Activated T-helper 17 cell treated with anti-CD3 and anti-CD28 coated beads, Interleukin-2, amount 50 U/mL, for 72 hours (primary cell): Measurements from ENCODE around the gene NHS. TPM values are rescaled to one million over a fixed set of nuclear protein-coding genes. Genes with fewer than 3 reads are reported as not detected.

Source experiments
- ATAC-seq: fragments of 150-1000 bp; cut with Tn5 transposase; replicated peaks from 2 replicates; pipeline ENCODE4 v1.10.0; 2021; ENCODE audit warnings: mild to moderate bottlenecking, moderate library complexity
- H3K27ac Mint-ChIP-seq: one replicate; pipeline ENCODE4 v1.8.0; 2022; ENCODE audit warnings: mixed read lengths
- H3K27me3 Mint-ChIP-seq: one replicate; pipeline ENCODE4 v1.8.0; 2022; ENCODE audit warnings: mixed read lengths
- H3K36me3 Mint-ChIP-seq: one replicate; pipeline ENCODE4 v1.8.0; 2022; ENCODE audit warnings: low read depth, mild to moderate bottlenecking, mixed read lengths
- H3K4me1 Mint-ChIP-seq: one replicate; pipeline ENCODE4 v1.8.0; 2022; ENCODE audit warnings: mixed read lengths
- H3K4me3 Mint-ChIP-seq: one replicate; pipeline ENCODE4 v1.8.0; 2022; ENCODE audit warnings: mild to moderate bottlenecking, mixed read lengths
- H3K9me3 Mint-ChIP-seq: one replicate; pipeline ENCODE4 v1.8.0; 2022; ENCODE audit warnings: mixed read lengths
- total RNA-seq, 2 donors: library from RNA; stranded (reverse); gene quantifications; one replicate each; pipeline ENCODE4 v1.2.3, GENCODE V29; 2022

NHS gene
- total RNA-seq, 2 donors from 2014 or later: 0.04 to 0.79 TPM

DNA sequence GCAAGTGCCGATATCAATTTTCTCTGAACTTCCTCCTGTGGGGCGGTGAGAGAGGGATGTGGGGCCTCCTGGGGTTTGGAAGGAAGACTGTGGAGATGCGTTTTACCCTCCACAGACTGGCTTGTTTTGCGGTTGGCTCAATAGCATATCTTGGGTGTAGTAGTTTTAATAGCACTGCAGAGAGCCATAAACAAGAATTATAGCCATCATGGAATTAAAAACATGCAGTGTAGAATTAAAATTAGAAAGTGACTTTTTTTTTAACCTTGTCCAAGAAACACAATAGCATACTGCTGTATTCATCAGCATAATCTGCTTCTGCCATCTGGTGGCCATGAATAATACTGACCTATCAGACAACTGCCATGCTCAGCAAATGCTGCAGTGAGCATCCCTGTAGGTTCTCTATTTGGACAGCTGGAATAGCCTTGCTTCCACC, 315.0 kb downstream of the NHS start:
- H3K4me1 Mint-ChIP-seq: no peaks in the 10 kb centered on the region
- H3K9me3 Mint-ChIP-seq: no peaks in the 10 kb centered on the region
- H3K27me3 Mint-ChIP-seq: peaks cover 5% of the 10 kb centered on the region
- H3K4me3 Mint-ChIP-seq: no peak overlapping the region
- no peak overlapping the region for H3K27ac Mint-ChIP-seq
- ATAC-seq: peak; percentile 35
- no peaks in the 10 kb centered on the region for H3K36me3 Mint-ChIP-seq

DNA sequence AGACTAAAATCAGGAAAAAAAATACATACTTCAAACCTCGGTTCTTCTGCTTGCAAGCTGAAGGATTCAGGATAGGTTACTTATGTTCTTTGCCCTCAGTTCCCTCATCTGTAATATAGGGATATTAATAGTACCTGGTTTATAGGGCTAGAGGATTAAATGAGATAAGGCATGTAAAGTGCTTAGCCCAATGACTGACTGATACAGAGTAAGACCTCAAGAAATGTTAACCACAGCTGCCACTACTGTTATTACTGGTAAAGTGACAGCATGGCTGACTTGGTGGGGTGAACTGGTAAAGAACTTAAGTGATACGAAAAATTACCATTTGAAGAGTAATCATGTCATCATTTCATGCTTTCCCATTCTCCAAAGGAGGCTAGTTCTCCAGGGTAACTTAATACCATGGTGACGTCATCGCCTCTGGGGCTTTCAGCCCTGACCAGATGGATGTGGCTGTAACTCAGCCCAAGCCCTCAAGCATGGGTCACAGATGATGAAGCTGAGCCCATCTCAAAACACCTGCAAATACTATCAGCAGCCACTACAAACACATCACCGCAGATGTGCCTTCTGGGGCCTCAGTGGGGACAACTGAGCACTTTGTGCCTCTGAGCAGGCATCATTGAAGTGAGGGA, 317.8 kb downstream of the NHS start:
- no peaks in the 10 kb centered on the region for H3K4me1 Mint-ChIP-seq
- peaks cover 5% of the 10 kb centered on the region for H3K27me3 Mint-ChIP-seq
- H3K9me3 Mint-ChIP-seq: no peaks in the 10 kb centered on the region
- ATAC-seq: peak; percentile 65
- no peak overlapping the region for H3K27ac Mint-ChIP-seq
- H3K4me3 Mint-ChIP-seq: no peak overlapping the region
- H3K36me3 Mint-ChIP-seq: no peaks in the 10 kb centered on the region

DNA sequence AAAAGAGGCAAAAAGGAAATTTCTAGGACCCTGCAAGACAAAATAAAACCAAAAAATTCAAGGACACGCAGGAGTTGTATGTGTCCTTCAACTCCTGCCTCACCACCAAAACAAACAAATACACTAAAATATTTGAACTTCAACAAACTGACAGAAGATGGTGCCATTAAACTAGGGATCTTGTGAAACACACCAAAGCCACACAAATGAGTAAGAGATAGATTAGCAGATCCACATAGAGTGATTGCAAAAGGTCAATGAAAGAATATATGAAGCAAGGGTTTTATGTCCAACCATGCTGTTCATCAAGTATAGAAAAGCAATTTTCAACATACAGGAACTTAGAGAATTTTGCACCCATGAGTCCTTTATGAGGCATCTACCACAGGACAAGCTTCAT, 322.2 kb downstream of the NHS start:
- Mint-ChIP-seq H3K27me3 (no peaks in the 10 kb centered on the region), H3K4me3 (no peak overlapping the region), H3K27ac (no peak overlapping the region), H3K36me3 (no peaks in the 10 kb centered on the region), H3K9me3 (no peaks in the 10 kb centered on the region), H3K4me1 (no peaks in the 10 kb centered on the region)
- no peak for ATAC-seq

DNA sequence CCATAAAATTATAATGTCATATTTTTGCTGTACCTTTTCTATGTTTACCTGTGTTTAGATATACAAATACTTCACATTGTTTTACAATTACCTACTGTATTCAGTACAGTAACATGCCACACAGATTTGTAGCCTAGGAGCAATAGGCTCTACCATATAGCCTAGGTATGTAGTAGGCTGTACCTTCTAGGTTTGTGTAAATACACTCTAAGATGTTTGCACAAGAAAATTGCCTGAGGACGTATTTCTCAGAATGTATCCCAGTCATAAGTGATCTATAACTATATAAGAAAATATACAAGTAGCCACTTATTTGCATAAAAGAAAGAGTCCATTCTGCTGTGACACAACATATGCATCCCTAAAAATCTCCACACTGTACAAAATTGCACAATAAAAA, 326.0 kb downstream of the NHS start:
- no peaks in the 10 kb centered on the region for H3K27me3 Mint-ChIP-seq
- H3K4me1 Mint-ChIP-seq: no peaks in the 10 kb centered on the region
- H3K36me3 Mint-ChIP-seq: no peaks in the 10 kb centered on the region
- no peaks in the 10 kb centered on the region for H3K9me3 Mint-ChIP-seq
- no peak for ATAC-seq
- H3K4me3 Mint-ChIP-seq: no peak overlapping the region
- H3K27ac Mint-ChIP-seq: no peak overlapping the region

DNA sequence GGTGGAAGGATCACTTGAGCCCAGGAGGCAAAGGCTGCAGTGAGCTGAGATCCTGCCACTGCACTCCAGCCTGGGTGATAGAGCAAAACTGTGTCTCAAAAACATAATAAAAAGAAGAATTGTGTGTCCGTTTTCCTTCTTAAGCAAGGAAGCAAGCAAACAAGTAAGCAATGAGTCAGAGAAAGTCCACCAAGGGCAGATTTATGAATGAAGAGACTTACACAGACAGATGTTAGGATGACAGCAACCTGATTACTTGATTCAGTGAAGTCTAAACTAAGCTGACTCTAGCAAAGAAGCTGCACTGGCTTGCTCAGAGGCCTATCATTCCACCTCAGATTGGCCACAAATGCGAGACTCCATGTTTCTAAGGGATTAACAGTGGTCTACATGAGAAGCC, 328.2 kb downstream of the NHS start:
- no peak overlapping the region for H3K4me3 Mint-ChIP-seq
- H3K4me1 Mint-ChIP-seq: no peaks in the 10 kb centered on the region
- H3K27me3 Mint-ChIP-seq: no peaks in the 10 kb centered on the region
- ATAC-seq: no peak
- no peaks in the 10 kb centered on the region for H3K9me3 Mint-ChIP-seq
- H3K27ac Mint-ChIP-seq: no peak overlapping the region
- H3K36me3 Mint-ChIP-seq: no peaks in the 10 kb centered on the region

DNA sequence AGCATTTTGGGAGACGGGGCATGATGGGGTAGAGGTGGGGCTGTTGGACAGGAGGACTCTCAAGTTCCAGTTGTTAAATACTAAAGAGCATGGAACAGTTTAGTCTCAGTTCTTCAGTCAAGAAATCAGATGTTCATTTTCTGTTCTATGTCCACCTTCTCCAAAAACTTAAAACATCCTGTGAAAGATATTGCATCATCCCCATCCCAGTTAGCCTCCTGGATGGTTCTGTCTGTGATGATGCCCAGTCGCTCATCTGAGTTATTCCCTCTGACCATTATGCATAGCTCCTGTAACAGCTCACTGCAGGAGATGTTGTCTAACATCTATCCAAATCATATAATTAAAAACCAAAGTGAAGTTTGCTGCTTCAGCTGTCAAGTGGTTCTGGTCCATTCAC, 330.2 kb downstream of the NHS start:
- no peak for ATAC-seq
- H3K27me3 Mint-ChIP-seq: no peaks in the 10 kb centered on the region
- no peak overlapping the region for H3K4me3 Mint-ChIP-seq
- no peaks in the 10 kb centered on the region for H3K36me3 Mint-ChIP-seq
- H3K9me3 Mint-ChIP-seq: no peaks in the 10 kb centered on the region
- H3K27ac Mint-ChIP-seq: no peak overlapping the region
- no peaks in the 10 kb centered on the region for H3K4me1 Mint-ChIP-seq

DNA sequence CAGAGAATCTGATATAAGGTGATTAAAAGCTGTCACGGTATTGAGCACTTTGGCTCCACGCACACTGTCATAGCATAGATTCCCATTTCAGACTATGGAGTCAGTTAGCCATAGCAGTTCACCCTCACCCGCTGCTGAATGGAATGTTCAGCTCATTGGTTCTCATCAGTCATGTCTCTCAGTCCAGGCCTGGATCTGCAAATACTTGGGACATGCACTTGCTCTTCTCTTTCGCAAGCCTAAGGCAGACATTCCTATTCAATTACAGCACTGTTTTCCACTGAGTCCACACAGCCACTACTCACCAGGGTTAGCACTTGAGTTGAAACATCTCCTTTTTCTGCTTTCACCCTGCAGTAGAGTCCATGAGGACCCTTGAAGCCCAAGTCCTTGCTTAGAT, 331.7 kb downstream of the NHS start:
- Mint-ChIP-seq H3K4me3 (no peak overlapping the region), H3K4me1 (no peaks in the 10 kb centered on the region), H3K36me3 (no peaks in the 10 kb centered on the region), H3K27ac (no peak overlapping the region), H3K9me3 (no peaks in the 10 kb centered on the region), H3K27me3 (no peaks in the 10 kb centered on the region)
- ATAC-seq: no peak

DNA sequence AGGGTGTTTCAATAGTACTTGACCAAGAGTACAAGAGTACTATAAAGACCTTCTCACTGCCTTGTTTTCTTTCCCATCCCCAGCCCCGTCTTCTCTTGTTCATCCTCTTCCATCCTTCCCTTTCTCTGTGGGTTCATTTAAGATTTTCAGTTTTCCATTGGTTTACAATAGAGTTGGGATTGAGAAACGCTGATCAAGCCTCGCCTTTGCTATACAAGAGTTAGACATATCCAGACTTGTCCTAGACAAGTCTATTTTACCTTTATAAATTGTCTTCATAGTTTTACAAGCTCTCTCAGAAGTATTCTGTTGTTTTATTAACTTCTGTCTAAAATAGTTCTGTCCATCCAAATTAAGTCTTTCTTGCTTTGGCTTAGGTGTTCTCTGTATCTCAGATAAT, 332.7 kb downstream of the NHS start:
- ATAC-seq: no peak
- H3K36me3 Mint-ChIP-seq: no peaks in the 10 kb centered on the region
- H3K9me3 Mint-ChIP-seq: no peaks in the 10 kb centered on the region
- no peaks in the 10 kb centered on the region for H3K27me3 Mint-ChIP-seq
- no peak overlapping the region for H3K27ac Mint-ChIP-seq
- no peak overlapping the region for H3K4me3 Mint-ChIP-seq
- no peaks in the 10 kb centered on the region for H3K4me1 Mint-ChIP-seq

DNA sequence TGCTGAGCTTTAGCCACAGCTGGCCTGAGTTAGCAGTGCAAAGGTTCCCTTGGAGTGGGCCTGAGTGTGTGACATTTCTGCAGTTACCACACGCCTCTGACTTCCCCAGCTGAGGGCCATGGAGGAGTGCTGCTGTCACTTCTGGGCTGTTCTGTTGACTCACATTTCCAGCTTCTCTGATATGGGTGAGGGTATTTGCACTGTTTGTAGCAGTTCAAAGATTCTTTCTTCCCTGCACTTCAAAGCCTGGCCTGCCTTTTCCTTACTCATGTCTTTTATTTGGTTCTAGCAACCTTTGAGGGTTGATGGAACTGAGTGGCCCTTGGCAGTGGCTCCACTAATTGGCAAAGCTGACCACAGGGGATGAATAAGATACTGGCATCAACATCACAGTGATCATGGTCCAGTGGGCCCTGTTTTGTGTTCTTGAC, 335.9 kb downstream of the NHS start:
- Mint-ChIP-seq H3K9me3 (no peaks in the 10 kb centered on the region), H3K27me3 (no peaks in the 10 kb centered on the region), H3K4me3 (no peak overlapping the region), H3K27ac (no peak overlapping the region), H3K4me1 (no peaks in the 10 kb centered on the region), H3K36me3 (no peaks in the 10 kb centered on the region)
- ATAC-seq: no peak

DNA sequence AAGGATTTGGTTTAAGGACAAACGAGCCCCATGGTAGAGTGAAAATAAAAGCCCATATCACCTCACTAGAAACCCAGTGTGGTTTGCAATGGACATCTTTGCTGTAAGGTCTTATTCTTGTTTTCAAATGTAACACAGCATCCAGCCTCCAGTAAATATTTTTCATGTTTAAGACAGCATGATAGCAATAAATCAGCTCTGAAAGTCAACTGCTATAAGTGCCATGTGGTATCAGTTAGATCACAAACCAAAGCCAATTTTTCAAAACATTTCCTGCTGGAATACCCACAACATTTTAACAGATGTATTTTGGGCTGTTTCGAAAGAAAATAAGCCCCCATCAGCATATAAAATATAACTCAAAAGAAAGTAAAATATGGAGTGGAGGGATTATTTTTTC, 338.3 kb downstream of the NHS start:
- Mint-ChIP-seq H3K9me3 (no peaks in the 10 kb centered on the region), H3K4me3 (no peak overlapping the region), H3K4me1 (no peaks in the 10 kb centered on the region), H3K27me3 (no peaks in the 10 kb centered on the region), H3K27ac (no peak overlapping the region), H3K36me3 (no peaks in the 10 kb centered on the region)
- no peak for ATAC-seq

DNA sequence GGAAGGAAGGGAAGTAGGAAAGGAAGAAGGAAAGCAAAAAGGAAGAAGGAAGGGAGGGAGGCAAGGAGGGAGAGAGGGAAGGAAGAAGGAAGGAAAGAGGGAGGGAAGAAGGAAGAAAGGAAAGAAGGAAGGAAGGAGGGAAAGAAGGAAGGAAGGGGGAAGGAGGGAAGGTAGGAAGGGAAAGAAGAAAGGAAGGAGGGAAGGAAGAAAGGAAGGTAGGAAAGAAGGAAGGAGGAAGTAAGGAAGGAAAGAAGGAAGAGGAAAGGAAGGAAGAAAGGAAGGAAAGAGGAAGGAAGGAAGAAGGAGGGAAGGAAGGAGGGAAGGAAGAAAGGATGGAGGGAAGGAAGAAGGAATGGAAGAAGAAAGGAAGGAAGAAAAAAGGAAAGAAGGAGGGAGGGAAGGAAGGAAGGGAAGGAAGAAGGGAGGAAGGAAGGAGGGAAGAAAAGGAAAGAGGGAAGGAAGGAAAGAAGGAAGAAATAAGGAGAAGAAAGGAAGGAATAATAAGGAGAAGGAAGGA, 343.7 kb downstream of the NHS start:
- no peak for ATAC-seq
- Mint-ChIP-seq H3K4me3 (no peak overlapping the region), H3K36me3 (no peaks in the 10 kb centered on the region), H3K4me1 (no peaks in the 10 kb centered on the region), H3K27me3 (no peaks in the 10 kb centered on the region), H3K27ac (no peak overlapping the region), H3K9me3 (no peaks in the 10 kb centered on the region)

DNA sequence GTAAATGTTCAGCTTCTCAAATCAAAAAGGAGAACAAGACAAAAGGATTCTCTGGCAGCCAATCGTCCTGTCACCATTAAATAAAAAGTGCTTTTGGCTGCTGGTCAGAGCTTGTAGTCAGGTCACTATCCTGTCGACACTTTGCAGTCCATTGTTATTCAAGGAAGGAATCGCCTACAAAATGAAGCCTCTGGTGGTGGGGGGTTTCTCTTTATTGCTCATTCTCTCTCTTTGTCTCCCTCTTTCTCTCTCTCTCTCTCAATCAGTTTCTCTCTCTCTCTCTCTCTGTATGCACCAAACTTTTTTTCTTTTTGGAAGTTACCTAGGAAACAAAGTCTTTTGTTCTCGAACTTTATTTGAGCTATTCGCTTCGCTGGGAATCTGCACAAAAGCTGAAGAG, 344.7 kb downstream of the NHS start:
- ATAC-seq: no peak
- Mint-ChIP-seq H3K4me1 (no peaks in the 10 kb centered on the region), H3K4me3 (no peak overlapping the region), H3K27me3 (no peaks in the 10 kb centered on the region), H3K36me3 (no peaks in the 10 kb centered on the region), H3K9me3 (no peaks in the 10 kb centered on the region), H3K27ac (no peak overlapping the region)

DNA sequence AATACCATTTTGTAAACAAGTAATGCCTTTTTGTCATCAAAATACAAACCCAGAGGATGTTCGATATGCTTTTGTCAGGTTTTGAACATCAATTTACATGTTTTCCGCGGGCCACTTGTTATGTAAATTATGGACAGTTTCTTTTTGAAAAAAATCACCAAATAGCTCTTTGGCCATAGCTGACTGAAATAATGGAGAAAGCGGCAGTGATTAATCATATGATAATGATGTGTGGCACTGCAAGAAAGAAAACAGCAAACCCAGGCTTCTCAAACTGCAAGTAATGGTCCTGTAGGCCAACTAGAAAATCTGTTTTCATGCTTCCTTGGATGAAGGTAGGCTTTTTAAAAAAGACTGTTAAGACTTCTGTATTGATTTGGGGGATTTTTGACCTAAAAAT, 346.7 kb downstream of the NHS start:
- ATAC-seq: no peak
- Mint-ChIP-seq H3K4me1 (no peaks in the 10 kb centered on the region), H3K4me3 (no peak overlapping the region), H3K27ac (no peak overlapping the region), H3K36me3 (no peaks in the 10 kb centered on the region), H3K27me3 (no peaks in the 10 kb centered on the region), H3K9me3 (no peaks in the 10 kb centered on the region)

DNA sequence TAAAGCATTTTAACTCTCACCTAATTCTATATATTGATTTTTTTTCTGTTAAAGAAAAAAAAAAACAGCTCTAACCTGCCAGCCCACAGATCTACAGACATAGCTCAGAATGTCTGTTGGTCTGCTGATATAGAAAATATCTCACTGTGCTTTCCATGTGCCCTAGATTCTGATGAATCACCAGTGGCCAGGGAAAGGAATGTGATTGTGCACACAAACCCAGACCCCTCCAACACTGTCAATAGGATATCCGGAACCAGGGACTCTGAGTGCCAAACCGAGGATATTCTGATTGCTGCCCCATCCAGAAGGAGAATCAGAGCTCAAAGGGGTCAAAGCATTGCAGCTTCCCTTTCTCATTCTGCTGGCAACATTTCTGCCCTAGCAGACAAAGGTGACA, 350.2 kb downstream of the NHS start:
- H3K4me1 Mint-ChIP-seq: no peaks in the 10 kb centered on the region
- no peaks in the 10 kb centered on the region for H3K27me3 Mint-ChIP-seq
- no peaks in the 10 kb centered on the region for H3K9me3 Mint-ChIP-seq
- H3K36me3 Mint-ChIP-seq: no peaks in the 10 kb centered on the region
- no peak overlapping the region for H3K4me3 Mint-ChIP-seq
- no peak for ATAC-seq
- H3K27ac Mint-ChIP-seq: no peak overlapping the region

DNA sequence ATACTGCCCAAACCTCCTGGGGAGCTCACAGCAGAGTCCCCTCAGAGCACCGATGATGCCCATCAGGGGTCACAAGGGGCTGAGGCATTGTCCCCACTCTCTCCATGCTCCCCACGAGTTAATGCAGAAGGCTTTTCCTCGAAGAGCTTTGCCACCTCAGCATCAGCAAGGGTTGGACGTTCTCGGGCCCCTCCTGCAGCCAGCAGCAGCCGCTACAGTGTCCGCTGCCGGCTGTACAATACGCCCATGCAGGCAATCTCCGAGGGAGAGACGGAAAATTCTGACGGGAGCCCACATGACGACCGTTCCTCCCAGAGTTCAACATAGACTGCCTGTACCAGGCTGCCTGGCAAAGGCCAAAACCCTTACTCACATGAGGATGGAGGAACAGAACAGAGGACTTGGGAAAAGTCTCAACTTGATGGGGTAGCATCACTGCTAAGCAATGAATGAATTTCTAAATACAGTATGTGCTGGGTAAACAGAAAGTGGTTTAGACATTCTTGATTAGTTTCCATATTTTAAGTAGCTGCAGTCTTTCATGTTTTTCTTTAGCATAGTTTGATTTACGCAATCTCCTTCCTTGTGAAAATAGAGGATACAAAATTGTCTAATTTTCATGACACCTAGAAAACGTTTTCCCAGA, 357.3 kb downstream of the NHS start:
- ATAC-seq: no peak
- Mint-ChIP-seq H3K36me3 (no peaks in the 10 kb centered on the region), H3K27me3 (peaks cover 5% of the 10 kb centered on the region)

More for the DNA sequence above, 357.3 kb downstream of the NHS start:
- Mint-ChIP-seq H3K4me3 (no peak overlapping the region), H3K9me3 (no peaks in the 10 kb centered on the region), H3K27ac (no peak overlapping the region), H3K4me1 (no peaks in the 10 kb centered on the region)
